MM.1S (cell line): ENCODE data around the gene MMP19.

Experiments used
- EZH2 ChIP-seq: fragments of 300-600 bp; sonication (generic); optimal IDR thresholded peaks from 2 replicates; pipeline ENCODE3; 2017; ENCODE audit warnings: low read depth, mild to moderate bottlenecking, antibody characterized with exemption, low read length, mixed read lengths
- EZH2phosphoT487 ChIP-seq: fragments of 300-600 bp; sonication (generic); IDR thresholded peaks from 2 replicates; pipeline ENCODE4 v1.6.1; 2018; ENCODE audit warnings: antibody characterized with exemption, low read length
- TF ChIP-seq, protein P1 (sequence below): fragments of 300-600 bp; sonication (generic); IDR thresholded peaks from 2 replicates; pipeline ENCODE4 v1.5.1; 2016; ENCODE audit warnings: antibody characterized with exemption, low read length, mixed read lengths

DNA sequence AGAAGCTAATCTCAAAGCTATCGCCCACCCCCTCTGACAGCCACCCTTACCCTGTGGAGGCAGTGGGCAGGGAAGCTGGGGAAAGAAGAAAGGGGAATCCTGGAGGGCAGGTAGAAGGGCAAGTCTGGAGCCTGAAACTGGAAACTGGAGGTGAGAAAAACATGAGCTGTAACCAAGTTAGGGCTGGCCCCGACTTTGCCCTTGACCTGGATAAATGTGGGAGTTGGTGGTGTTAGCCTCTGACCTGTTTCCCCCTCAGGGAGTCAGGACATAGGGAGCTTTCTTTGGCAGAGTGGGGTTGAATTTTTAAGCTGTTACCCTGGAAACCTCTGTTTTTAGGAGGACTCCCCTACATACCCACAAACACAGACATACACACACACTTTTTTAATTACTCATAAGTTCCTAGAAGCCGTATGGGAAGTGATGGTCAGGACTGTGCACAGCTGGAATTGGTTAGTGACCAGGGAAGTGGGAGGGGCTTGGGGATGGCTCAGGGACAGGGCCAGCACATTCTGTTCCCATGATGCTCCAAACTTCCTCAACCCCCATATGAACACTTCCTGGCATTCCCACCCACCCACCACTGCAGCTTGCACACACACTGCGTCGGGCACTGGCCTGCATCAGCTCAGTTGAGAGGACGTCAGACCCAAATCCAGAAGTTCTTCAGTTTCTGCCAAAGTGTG is 5.0 kb upstream of the MMP19 start:
- TF ChIP-seq, protein P1, sequence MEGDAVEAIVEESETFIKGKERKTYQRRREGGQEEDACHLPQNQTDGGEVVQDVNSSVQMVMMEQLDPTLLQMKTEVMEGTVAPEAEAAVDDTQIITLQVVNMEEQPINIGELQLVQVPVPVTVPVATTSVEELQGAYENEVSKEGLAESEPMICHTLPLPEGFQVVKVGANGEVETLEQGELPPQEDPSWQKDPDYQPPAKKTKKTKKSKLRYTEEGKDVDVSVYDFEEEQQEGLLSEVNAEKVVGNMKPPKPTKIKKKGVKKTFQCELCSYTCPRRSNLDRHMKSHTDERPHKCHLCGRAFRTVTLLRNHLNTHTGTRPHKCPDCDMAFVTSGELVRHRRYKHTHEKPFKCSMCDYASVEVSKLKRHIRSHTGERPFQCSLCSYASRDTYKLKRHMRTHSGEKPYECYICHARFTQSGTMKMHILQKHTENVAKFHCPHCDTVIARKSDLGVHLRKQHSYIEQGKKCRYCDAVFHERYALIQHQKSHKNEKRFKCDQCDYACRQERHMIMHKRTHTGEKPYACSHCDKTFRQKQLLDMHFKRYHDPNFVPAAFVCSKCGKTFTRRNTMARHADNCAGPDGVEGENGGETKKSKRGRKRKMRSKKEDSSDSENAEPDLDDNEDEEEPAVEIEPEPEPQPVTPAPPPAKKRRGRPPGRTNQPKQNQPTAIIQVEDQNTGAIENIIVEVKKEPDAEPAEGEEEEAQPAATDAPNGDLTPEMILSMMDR = no peak
- TF ChIP-seq EZH2 = no peak
- TF ChIP-seq EZH2phosphoT487 = no peak
